Lower leg skin (tissue), 3 donors: ENCODE results near the gene PDE8B.

Source experiments
- CTCF ChIP-seq, 3 donors: fragments of 450-650 bp; IDR thresholded peaks; one replicate each; pipeline ENCODE4 v1.5.1; 2016; ENCODE audit warnings: antibody characterized with exemption in 3 of 3, mild to moderate bottlenecking in 3 of 3, moderate library complexity in 2 of 3
- POLR2A ChIP-seq, 2 donors: fragments of 450-650 bp; IDR thresholded peaks; one replicate each; pipeline ENCODE4 v1.6.1; 2016 to 2017; ENCODE audit warnings: antibody characterized with exemption in 2 of 2, mild to moderate bottlenecking in 1 of 2, moderate library complexity in 1 of 2

GRCh38 chr5:77294185-77294584 lies 83.7 kb downstream of the PDE8B start:
- TF ChIP-seq POLR2A (IDR thresholded peaks at IDR 0.05) (no peak), CTCF (IDR thresholded peaks at IDR 0.05) (no peak)
